ENCODE measurements around the gene THOC6.

DNA sequence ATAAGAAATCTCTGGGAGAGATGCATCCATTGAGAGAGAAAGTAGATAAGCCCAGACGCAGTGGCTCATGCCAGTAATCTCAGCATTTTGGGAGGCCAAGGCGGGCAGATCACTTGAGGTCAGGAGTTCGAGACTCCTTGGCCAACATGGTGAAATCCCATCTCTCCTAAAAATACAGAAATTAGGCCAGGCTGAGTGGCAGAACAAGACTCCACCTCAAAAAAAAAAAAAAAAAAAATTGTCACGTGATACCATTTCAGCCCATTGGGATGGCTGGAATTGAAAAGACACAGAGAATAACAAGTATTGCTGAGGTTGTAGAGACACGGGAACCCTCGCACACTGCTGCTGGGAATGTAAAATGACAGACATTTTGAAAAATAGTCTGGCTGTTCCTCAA is 38.7 kb downstream of the THOC6 start:
- TF ChIP-seq CTCF (IDR thresholded peaks at IDR 0.05) (no peak), POLR2AphosphoS2 (conservative IDR thresholded peaks at IDR 0.05; ENCODE audit: low read length) (no peak), CEBPB (IDR thresholded peaks at IDR 0.05) (no peak), RCOR1 (IDR thresholded peaks at IDR 0.05; ENCODE audit: low read depth, low read length) (no peak), SMC3 (IDR thresholded peaks at IDR 0.05) (no peak), ZSCAN20 (CRISPR knock-in tag; IDR thresholded peaks at IDR 0.05) (no peak)
